Stomach (tissue), 4 donors: ENCODE measurements around the gene CPSF7.

Source experiments
- POLR2A ChIP-seq, 4 donors: fragments of 450-650 bp; IDR thresholded peaks; one replicate each; pipeline ENCODE4 v1.6.1; 2016; ENCODE audit warnings: antibody characterized with exemption in 4 of 4, control low read depth in 2 of 4, mild to moderate bottlenecking in 1 of 4, moderate library complexity in 1 of 4
- POLR2AphosphoS5 ChIP-seq, 3 donors: sonication (generic); formaldehyde crosslinking; IDR thresholded peaks; one replicate each; pipeline ENCODE4 v1.6.1; 2016; ENCODE audit warnings: antibody characterized with exemption in 3 of 3

DNA sequence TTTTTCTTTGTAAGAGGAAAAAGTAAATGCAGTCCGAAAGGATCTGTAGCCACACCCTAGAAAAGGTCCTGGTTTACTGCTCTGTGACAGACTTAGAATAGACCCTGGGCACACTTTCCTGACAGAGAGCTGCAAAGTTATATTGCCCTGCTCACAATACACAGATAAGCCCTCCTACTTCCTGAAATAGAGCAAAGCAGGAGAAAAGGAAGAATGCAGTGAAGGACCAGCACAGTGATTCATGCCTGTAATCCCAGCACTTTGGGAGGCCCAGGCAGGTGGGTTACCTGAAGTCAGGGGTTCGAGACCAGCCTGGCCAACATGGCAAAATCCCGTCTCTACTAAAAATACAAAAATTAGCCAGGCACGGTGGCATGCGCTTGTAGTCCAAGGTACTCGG lies 70.3 kb downstream of the CPSF7 start:
- TF ChIP-seq POLR2A (IDR thresholded peaks at IDR 0.05): no peak
- no peak for TF ChIP-seq POLR2AphosphoS5 (IDR thresholded peaks at IDR 0.05)
